ENCODE data around the gene DCD. TPM values are rescaled to one million over a fixed set of nuclear protein-coding genes. Genes with fewer than 3 reads are reported as not detected.

Gene DCD
- total RNA-seq, 1 donor from 2014 or later: not detected

DNA sequence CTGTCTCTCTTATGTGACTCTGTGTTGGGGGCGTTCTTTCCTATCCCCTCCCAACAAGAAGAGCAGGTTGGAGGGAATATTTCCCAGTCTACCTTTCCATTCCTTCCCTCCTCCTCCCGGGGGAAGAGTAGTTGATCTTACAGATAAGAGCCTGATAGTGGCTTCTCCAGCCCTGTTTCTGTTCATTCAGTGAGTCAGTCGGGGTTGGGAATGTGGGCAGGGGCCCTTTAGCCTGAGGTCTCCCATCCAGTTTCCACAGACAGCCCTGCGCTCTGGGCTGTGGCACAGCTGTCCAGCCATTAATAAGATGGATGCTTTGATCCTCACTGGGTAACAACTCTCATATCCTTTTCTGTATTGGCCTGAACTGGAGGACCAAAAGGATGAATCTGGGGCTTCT, 41.6 kb downstream of the DCD start:
- H3K36me3 Mint-ChIP-seq (ENCODE audit: low read depth): no peaks in the 10 kb centered on the region
- peaks cover 6% of the 10 kb centered on the region for H3K9me3 Mint-ChIP-seq (ENCODE audit: low read depth)
- H3K27ac Mint-ChIP-seq (ENCODE audit: unreplicated experiment): no peak overlapping the region
- no peaks in the 10 kb centered on the region for H3K4me1 Mint-ChIP-seq (ENCODE audit: low read depth)
- H3K4me3 Mint-ChIP-seq (ENCODE audit: unreplicated experiment): no peak overlapping the region
- no peak for DNase-seq (ENCODE audit: low spot score)
- H3K27me3 Mint-ChIP-seq (ENCODE audit: low read depth): peaks cover 30% of the 10 kb centered on the region
- TF ChIP-seq CTCF (IDR thresholded peaks at IDR 0.05): no peak

DNA sequence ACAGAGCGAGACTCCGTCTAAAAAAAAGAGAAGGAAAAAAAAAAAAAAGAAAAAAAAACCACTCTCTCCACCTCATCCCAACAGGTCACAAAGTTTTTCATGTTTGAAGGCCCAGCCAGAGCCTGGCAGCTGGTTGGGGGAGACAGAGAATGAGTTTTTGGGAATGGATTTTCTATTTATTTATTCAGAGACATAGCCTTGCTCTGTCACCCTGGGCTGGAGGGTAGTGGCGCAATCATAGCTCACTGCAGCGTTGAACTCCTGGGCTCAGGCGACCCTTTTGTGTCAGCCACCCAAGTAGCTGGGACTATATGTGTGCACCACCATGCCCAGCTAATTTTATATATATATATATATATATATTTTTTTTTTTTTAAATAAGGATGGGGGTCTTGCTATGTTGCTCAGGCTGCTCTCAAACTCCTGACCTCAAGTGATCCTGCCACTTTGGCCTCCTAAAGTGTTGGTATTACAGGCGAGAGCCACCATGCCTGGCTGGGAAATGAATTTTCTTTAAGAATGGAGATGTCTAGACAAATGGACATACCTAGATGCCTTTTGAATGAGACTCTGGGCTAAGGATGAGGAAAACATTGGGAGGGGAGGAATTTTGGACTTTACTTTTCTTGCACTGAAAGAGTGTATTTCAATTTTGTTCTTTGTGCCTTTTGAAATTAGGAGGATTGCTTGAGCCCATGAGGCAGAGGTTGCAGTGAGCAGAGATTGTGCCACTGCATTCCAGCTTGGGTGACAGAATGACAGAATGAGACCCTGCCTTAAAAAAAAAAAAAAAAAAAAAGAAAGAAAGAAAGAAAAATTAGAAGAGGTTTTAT, 42.8 kb downstream of the DCD start:
- Mint-ChIP-seq H3K36me3 (ENCODE audit: low read depth) (no peaks in the 10 kb centered on the region), H3K4me1 (ENCODE audit: low read depth) (no peaks in the 10 kb centered on the region), H3K4me3 (ENCODE audit: unreplicated experiment) (no peak overlapping the region), H3K27ac (ENCODE audit: unreplicated experiment) (no peak overlapping the region), H3K9me3 (ENCODE audit: low read depth) (peaks cover 6% of the 10 kb centered on the region), H3K27me3 (ENCODE audit: low read depth) (peaks cover 26% of the 10 kb centered on the region)
- DNase-seq (ENCODE audit: low spot score): no peak
- TF ChIP-seq CTCF (IDR thresholded peaks at IDR 0.05): no peak

DNA sequence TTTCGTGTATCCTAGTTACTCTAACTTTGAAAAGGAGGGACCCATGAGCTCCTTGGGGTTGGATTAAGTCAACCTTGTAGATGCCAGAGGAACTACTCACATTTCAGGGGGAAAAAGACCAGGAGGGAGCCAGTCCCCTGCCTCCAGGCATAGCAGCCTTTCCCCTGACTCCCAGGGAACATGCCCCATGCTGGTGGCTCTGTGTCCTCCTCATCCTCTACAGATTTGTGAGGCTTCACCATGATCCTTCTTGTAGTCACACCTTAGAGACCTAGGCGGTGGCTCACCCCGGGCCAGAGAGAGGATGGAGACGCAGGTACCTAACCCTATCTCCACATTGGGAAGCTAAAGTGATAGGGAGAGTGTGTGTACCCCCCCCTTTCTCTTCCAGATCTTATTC, 43.7 kb downstream of the DCD start:
- no peak for TF ChIP-seq CTCF (IDR thresholded peaks at IDR 0.05)
- no peak overlapping the region for H3K4me3 Mint-ChIP-seq (ENCODE audit: unreplicated experiment)
- no peaks in the 10 kb centered on the region for H3K36me3 Mint-ChIP-seq (ENCODE audit: low read depth)
- no peak overlapping the region for H3K27ac Mint-ChIP-seq (ENCODE audit: unreplicated experiment)
- DNase-seq (ENCODE audit: low spot score): no peak
- no peaks in the 10 kb centered on the region for H3K4me1 Mint-ChIP-seq (ENCODE audit: low read depth)
- peaks cover 6% of the 10 kb centered on the region for H3K9me3 Mint-ChIP-seq (ENCODE audit: low read depth)
- H3K27me3 Mint-ChIP-seq (ENCODE audit: low read depth): peaks cover 31% of the 10 kb centered on the region

- H3K4me3 Mint-ChIP-seq (ENCODE audit: unreplicated experiment): no peak overlapping the region
- H3K27ac Mint-ChIP-seq (ENCODE audit: unreplicated experiment): no peak overlapping the region
- H3K4me1 Mint-ChIP-seq (ENCODE audit: low read depth): no peaks in the 10 kb centered on the region
- peaks cover 6% of the 10 kb centered on the region for H3K9me3 Mint-ChIP-seq (ENCODE audit: low read depth)
- no peaks in the 10 kb centered on the region for H3K36me3 Mint-ChIP-seq (ENCODE audit: low read depth)
- no peak for DNase-seq (ENCODE audit: low spot score)
- no peak for TF ChIP-seq CTCF (IDR thresholded peaks at IDR 0.05)
- peaks cover 36% of the 10 kb centered on the region for H3K27me3 Mint-ChIP-seq (ENCODE audit: low read depth)
These were observed 44.3 kb downstream of the DCD start for GRCh38 chr12:54603872-54604271.

DNA sequence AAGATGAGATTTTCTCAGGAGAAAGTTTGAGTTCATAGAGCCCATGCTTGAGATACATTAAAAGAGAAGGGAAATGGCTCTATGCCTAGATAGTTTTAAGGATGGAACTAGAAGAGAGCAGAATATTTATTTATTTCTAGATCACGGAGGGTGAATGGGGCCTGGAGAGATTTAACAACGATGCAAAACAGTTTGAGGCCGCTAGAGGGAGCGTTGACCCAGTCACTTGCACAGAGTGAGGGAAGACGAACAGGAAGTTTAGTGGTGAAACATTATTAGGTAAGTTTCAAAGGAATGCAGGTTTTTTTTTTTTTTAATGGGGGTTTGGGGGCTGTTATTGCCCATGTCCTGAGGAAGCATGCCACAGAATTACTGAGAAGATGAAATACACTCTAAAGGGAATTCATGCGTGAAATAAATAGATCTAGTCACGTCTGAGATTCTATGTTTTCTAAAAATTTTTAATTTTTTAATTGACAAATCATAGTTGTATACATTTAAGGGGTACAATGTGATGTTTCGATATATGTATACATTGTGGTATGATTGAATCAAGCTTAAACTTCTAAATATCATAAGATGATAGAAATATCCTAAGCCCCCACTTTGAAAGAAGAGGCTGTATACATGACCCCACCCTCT, 44.9 kb downstream of the DCD start:
- H3K27ac Mint-ChIP-seq (ENCODE audit: unreplicated experiment): no peak overlapping the region
- H3K27me3 Mint-ChIP-seq (ENCODE audit: low read depth): peaks cover 38% of the 10 kb centered on the region
- H3K4me1 Mint-ChIP-seq (ENCODE audit: low read depth): no peaks in the 10 kb centered on the region
- H3K4me3 Mint-ChIP-seq (ENCODE audit: unreplicated experiment): no peak overlapping the region
- no peaks in the 10 kb centered on the region for H3K36me3 Mint-ChIP-seq (ENCODE audit: low read depth)
- TF ChIP-seq CTCF (IDR thresholded peaks at IDR 0.05): peak; percentile 81
- H3K9me3 Mint-ChIP-seq (ENCODE audit: low read depth): peaks cover 6% of the 10 kb centered on the region
- DNase-seq (ENCODE audit: low spot score): no peak

Data from chondrocyte (in vitro differentiated cells).